ENCODE results near the gene WIPF3.

The WIPF3 gene, protein sequence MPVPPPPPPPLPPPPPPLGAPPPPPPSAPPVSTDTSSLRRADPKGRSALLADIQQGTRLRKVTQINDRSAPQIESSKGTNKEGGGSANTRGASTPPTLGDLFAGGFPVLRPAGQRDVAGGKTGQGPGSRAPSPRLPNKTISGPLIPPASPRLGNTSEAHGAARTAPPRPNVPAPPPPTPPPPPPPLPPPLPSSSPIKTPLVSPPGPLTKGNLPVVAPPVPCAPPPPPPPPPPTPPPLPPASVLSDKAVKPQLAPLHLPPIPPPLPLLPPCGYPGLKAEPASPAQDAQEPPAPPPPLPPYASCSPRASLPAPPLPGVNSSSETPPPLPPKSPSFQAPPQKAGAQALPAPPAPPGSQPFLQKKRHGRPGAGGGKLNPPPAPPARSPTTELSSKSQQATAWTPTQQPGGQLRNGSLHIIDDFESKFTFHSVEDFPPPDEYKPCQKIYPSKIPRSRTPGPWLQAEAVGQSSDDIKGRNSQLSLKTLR
- total RNA-seq: 0 reads per million in 3 experiments

- no peak for DNase-seq
Observed at GRCh38 chr7:29806208-29806994, at the start of gene WIPF3. Gene WIPF3, plus strand, starts transcription at chr7:29806508. Its CDS starts 28,217 bp downstream, at chr7:29834725.

DNA sequence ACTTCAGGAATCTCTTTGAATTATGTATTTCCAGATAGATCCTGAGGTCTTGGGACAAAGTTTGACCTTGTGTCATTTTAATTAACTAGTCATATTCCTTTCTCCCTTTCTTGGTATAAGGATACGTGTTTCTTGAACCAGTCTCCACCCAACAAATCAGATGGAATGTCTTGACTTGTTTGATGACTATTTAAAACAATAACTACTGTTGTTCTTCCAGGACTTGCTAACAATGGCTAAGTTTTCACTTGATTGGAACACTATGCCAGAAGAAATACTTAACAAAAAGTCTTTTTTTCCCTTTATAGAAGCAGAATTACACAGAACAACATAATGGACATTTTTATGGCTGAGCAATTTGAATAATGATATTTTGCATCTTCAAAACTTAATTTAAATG is 43.0 kb upstream of the WIPF3 start:
- DNase-seq: no peak

GRCh38 chr7:29764227-29764626 is 42.1 kb upstream of the WIPF3 start:
- DNase-seq: no peak

DNA sequence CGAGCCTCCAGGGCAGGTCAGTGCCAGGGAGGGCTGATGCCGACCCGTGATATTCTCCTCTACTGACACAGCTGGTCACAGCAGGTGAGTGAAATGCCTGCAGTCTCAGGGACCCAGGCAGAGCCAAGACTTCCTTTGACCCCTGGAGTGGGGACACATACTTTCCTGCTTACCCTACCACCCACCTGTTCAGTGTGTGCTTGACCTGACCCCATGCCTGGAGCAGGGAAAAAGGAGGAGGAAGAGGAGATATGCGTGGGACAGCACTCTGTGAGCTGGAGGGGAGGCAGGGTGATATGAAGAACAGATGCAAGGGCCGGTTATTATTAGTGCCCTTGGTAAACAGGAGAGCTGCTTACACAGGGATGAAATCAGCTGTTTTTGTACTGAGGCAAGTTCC is 40.8 kb upstream of the WIPF3 start:
- no peak for DNase-seq

DNA sequence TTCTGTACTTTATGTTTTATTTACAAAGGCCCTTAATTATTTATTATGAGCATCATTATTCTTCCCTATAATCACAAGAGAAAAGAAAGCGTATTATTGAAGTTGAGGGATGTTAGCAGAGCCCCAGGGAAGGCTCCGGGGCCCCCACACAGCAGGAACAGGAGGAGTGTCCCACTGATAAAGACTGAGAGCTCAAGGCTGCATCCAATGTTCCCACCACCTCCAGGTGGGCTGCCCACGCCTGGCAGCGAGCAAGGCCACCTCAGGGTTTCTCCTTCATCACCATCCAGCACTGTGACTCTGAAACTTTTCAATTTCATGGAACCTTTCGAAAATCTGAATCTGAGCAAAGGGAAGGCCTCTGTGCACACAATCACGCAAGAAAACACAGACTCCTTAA is 35.9 kb upstream of the WIPF3 start:
- no peak for DNase-seq

GRCh38 chr7:29771081-29771816 is 35.1 kb upstream of the WIPF3 start:
- no peak for DNase-seq

GRCh38 chr7:29779017-29779416 is 27.3 kb upstream of the WIPF3 start:
- no peak for DNase-seq

DNA sequence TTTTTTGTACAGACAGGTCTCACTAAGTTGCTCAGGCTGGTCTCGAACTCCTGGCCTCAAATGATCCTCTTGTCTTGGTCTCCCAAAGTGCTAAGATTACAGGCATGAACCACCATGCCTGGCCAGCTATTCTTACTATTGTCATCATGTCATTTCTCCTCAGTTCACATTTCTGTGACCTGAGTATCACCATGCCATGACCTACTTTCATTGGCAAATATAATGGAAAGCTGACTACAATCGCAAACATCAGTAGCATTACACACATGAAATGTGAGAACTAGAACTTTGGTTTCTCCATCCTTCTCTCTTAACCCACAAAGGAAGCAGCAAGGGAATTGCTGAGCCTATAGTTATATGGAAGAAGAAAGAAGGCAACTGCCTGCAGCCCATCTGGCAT is 26.0 kb upstream of the WIPF3 start:
- no peak for DNase-seq

DNA sequence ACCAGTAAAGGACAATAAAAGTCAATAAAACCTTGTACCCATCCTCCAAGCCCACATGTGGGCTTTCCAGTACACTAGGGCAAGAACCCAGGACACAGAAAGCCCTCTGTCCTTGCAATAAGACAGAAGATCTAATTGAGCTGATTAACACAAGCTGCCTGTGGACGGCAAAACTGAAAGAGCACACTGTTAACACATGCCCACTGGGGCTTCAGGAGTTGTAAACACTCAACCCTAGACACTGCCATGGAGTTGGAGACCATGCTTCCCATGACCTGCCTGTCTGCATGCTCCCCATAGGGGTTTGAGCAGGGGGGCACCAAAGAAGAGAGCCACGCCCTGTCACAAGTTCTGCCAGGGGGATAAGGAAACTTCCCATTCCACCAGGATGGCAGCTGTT is 22.6 kb upstream of the WIPF3 start:
- DNase-seq: no peak

DNA sequence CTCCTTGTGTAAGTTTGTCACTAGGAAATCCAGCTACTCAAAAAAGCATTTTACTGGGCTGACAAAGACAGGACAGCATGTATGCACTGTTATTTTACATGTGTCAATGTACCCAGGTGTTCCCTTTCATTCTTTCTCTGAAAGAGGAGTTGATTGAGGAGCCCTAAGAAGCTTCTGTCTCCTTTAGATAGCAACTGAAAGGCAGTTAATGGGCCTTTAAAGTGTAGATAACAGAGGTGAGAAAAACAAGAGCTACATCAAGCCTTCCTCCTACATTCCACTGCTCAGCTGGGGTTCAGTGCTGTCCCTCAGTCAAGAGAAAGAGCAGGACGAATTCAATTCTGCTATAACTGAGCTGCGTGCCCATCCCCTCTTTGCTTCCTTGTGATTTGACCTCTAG is 12.8 kb upstream of the WIPF3 start:
- DNase-seq: no peak

DNA sequence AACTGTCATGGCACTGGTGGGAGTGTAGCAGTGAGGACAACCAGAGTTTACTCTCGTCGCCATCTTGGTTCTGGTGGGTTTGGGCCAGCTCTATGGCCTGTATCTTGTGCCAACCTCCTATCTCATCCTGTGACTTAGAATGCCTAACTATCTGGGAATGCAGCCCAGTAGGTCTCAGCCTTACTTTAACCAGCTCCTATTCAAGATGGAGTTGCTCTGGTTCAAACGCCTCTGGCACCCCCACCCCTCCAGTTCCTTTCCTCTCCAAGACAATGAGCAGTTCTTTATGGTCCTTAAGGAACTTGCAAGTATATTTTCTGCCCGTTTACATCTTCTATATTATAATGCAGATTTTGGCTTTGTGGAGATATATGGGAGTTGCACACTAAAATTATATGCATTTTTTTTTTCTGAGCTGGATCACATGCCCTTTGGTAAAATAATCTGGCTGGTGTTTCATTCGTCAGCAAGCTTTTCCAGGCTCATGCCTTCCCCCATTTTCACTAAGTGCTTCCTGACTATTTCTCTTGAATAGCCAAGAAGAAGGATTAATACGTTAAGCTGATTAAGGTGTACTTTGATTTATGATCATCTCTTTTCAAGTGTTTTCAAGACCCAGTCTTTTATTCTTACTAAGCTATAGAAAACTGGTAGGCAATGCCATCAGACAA is 11.2 kb upstream of the WIPF3 start:
- DNase-seq: no peak

DNA sequence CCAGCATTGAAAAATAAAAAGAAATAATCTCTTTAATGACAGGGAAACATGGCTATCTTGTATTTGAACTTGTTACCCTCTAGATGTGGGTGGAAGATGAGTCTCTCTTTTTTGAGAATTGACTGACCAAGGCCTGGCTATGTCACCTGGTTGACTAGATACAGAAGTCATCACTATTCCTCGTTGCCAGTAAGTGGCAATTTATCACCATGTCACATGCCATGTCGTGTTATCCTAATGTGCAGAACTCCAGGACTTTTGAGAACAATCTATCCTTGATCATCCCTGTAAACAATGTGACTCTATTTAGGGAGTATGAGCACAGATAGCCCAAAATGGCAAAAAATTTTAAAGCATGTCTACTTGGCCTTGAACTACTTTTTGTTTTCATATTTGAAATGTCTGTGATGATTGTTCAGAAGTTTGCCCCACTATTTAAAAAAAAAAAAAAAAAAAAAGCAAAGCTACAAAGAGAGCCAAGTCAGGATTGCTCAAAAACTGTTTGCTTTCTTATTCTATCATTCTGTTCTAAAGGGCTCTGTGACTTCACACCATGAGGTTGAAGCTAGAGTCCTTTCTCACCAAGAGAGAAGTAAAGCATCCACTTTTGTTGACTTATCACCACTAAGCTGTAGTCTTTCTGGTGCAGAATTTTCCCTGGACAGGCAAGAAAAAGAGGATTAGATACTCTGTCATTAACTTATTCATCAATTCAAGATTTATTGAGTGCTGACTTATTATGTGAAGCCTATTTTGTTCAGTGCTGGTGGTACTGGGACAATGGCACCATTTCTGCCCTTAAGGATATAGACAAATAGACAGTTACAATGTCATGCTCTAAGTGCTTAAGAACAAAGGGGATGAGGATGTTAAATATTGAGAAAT is 10.4 kb upstream of the WIPF3 start:
- DNase-seq: no peak

GRCh38 chr7:29797112-29797944 is 9.0 kb upstream of the WIPF3 start:
- DNase-seq: no peak

DNA sequence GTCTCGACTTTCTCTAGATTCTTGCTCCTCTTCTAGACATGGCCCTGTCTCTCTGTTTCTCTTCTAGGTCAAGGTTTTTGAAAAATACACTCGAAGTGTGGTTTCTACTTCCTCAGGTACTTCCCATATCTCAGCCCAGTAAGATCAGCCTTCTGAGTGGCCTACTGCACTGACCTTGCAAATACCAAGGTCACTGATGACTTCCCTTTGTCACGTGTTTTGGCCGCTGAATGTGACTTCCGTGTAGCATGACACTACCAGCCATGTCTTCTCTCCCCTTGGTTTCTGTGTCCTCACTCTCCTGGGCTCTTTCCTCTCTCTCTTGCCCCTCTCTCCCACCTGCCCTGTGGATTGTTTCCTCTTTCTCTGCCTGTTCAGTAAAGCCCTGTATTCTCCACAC is 7.9 kb upstream of the WIPF3 start:
- no peak for DNase-seq

- no peak for DNase-seq
Observed at GRCh38 chr7:29801929-29802328, 4.4 kb upstream of the WIPF3 start.

DNA sequence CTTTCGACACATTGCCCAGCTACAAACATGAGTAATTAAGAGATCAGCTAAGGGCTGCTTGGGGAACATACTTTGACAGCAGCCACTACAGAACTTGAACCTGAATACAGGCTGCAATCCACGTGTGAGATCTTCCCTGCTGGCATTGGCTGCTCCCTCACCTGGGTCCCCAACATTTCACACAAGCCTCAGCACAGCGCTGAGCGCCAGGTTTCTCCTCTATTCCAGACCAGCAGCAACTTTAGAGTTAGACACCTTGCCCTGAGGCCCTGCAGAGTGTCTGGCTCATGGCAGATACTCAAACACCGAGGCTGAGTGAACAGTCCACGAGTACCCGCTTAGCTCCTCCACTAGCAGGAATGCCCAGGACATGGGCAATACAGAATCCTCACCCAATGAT is 1.3 kb upstream of the WIPF3 start:
- DNase-seq: no peak

- DNase-seq: no peak
Observed at GRCh38 chr7:29805886-29806207, 461 bp upstream of the WIPF3 start.

DNA sequence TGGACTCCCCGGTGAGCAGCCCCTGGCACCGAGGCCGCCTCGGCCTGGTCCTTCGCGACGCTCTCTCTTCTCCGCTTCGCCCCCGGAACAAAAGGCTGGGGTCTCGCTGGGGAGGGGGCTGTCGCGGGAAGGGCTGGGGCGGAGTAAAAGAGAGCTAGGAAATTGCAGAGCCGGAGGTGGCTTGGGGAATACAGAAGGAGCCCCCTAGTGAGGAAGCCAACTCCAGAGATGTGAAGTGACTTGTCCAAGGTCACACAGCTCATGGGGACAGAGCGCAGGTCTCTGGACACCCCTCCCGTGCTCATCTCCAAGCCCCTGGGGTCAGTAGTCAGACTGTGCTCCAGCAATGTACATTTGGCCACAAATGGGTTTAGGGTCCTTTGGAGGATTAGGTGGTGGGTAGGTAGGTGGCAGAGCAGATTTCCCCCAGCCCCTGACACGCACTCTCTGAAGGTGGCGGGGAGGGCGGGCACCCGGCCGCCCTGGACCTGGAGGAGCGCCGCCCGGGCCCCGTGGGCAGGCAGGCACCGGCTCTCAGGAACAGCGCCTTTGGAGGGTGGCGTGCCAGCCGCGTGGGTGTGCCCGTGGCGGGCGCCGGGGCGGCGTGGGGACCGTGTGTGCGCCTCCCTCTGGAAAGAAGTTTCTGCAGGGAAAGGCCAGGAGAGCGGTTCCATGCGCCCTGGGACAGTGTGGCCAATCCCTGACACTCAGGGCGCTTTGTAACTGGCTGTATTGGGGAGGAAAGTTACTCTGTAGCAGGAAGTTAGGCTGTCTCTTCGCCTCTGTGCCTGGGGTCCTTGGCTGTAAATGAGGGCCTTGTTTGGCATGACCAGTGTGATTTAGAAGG is 910 bp downstream of the WIPF3 start:
- no peak for DNase-seq

DNA sequence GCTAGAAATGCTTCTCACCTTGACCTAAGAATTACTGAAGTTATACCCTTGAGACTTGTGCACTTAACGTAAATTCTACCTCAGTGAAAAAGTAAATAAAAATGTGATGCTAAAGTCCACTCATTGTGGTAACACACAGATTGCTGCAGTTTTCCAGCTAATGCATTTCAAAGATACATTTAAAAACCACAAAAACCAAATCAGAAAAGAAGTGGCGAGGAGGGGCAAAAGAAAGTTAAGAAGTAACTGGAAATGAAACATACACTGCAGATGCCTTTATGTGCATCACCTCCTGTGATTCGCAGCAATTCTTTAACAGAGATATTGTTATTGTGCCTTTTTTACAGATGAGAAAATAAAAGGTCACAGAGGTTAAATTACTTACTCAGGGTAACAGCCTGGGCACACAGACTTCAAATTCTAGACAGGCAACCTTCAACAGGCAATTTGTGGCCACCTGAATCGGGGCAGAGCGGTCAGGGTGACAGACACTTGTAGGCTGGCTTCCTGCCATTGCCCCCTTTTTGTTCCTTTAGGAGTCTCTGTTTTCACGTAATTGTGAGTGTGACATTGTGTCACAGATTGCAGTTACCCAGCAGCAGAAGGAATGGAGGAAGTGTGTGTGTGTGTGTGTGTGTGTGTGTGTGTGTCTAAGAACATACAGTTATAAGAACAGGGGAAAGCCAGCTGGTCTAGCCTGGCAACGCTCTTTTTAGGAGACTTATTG is 1.9 kb downstream of the WIPF3 start:
- no peak for DNase-seq

Data from central memory CD4-positive, alpha-beta T cell (primary cell).